Right lobe of liver (tissue), 4 donors: Measurements from ENCODE around the gene TNFAIP3.

ENCODE experiments used
- POLR2A ChIP-seq: fragments of 450-650 bp; IDR thresholded peaks from one replicate; pipeline ENCODE4 v1.6.1; 2017; ENCODE audit warnings: antibody characterized with exemption, mild to moderate bottlenecking
- TF ChIP-seq, protein P1 (sequence below), 4 donors: fragments of 200-600 bp in 3 of 4; fragments of 450-650 bp in 1 of 4; IDR thresholded peaks; one replicate each; pipeline versions ENCODE4 v1.5.1 to v1.8.0; 2016 to 2022; ENCODE audit warnings: antibody characterized with exemption in 4 of 4, mild to moderate bottlenecking in 2 of 4
- donor health status: DM: no; HTN: no; CAD: no.
- donor health status: DM: no; HTN: no; CAD: no.
- donor health status: DM: no; HTN: yes; CAD: no.

DNA sequence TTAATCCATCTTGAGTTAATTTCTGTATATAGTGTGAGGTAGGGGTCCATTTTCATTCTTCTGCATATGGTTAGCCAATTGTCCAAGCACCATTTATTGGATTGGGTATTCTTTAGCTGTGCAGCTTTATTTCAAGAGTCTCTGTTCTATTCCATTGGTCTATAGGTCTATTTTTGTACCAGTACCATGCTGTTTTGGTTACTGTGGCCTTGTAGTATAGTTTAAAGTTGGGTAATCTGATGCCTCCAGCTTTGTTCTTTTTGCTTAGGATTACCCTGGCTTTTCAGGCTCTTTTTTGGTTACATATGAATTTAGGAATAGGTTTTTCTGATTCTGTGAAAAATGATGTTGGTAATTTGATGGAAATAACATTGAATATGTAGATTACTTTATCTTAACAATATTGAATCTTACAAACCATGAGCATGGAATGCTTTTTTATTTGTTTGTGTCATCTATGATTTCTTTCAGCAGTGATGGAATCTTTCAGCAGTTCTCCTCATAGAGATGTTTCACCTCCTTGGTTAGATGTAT, 47.0 kb downstream of the TNFAIP3 start:
- no peak for TF ChIP-seq POLR2A
- TF ChIP-seq, protein P1, sequence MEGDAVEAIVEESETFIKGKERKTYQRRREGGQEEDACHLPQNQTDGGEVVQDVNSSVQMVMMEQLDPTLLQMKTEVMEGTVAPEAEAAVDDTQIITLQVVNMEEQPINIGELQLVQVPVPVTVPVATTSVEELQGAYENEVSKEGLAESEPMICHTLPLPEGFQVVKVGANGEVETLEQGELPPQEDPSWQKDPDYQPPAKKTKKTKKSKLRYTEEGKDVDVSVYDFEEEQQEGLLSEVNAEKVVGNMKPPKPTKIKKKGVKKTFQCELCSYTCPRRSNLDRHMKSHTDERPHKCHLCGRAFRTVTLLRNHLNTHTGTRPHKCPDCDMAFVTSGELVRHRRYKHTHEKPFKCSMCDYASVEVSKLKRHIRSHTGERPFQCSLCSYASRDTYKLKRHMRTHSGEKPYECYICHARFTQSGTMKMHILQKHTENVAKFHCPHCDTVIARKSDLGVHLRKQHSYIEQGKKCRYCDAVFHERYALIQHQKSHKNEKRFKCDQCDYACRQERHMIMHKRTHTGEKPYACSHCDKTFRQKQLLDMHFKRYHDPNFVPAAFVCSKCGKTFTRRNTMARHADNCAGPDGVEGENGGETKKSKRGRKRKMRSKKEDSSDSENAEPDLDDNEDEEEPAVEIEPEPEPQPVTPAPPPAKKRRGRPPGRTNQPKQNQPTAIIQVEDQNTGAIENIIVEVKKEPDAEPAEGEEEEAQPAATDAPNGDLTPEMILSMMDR (IDR thresholded peaks at IDR 0.05), result no peak
